GM19240 (cell line): Measurements from ENCODE around the gene ADIPOR2.
"Not testable (repeated sequence)": the region's sequence is repeated elsewhere in the genome, so short reads cannot be mapped to it uniquely, and the experiment has no call there.

Experiments
- DNase-seq: peaks from one replicate; pipeline ENCODE4 v3.0.0; 2011; ENCODE audit warnings: low spot score; ENCODE audit not compliant: insufficient read length

ADIPOR2 gene

DNA sequence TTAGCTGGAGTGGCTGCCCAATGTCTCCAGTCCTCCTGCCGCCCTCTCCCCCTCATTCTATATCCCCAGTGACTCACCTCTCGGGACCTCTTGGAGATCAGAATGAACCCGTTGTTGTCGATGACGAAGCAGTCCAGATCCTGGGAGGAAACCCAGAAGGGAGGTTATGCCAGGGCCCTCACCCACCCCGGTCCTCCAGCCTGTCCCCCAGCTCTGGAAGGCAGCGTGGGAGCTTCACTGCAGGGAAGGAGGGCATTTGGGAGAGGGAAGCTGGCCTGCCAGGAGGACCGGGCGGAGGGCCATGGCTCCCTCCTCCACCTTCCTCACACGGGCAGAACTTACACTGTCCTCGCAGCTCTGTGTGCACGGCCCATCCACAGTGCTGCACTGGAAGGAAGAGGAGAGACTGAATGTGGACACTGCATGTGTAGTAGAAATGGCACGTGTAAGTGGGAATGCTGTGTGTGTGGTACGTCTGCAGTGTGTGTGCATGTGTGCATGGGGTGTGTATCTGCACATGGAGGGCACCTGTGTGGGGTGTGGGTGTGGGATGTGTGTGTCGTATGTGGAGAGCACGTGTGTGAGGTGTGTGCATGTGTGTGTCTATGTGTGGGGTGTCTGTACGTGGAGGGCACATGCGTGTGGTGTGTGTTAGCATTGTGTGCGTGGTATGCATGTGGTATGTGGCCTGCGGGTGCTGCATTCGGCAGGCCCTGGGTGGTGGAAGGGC lies 119.5 kb downstream of the ADIPOR2 start:
- DNase-seq: no peak

DNA sequence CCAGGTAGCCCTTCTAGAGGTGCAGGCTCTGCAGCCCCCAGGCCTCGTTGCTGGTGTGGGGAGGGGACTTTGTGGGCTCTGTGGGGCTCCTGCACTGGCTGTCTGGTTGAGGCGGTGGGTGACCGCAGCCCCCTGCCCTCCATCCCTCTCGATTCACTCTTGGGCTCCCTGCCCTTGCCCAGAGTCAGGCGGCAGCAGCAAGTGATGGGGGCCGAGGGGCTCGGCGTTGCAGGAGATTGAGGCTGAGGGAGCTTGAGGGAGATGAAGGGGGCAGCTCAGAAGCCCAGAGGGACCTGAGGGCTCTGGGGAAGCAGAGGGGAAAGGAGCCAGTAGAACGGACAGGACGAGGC lies 120.0 kb downstream of the ADIPOR2 start:
- DNase-seq: no peak

DNA sequence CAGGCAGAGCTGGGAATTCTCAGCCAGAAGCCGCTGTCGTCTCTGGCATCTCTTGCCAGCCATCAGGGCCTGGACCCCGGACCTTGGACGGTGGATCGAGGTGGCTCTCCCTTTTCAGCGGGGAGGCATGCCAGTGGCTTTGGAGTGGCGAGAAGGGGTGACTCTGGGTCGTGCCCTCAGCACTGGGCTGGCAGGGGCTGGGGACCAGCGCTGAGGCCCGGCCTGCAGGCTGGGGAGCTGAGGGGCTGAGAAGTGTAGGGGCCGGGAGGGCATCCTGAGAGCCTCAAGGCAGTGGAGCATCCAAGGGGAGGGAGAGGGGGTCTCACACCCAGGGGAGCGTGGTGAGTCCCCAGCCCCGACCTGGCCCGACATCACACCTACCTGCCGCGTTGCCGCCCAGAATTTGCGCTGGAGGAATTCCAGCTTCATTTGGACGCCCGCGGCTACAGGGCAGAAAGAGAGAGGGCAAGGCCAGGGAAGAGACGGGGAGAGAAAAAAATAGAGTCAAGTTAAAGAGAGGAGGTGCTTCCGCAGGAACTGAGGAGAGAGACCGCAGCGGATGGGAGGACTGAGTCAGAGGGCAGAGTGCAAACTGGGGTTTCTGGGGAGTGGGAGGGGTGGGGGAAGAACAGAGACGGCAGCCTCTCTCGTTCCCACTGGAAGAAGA lies 120.5 kb downstream of the ADIPOR2 start:
- no peak for DNase-seq

DNA sequence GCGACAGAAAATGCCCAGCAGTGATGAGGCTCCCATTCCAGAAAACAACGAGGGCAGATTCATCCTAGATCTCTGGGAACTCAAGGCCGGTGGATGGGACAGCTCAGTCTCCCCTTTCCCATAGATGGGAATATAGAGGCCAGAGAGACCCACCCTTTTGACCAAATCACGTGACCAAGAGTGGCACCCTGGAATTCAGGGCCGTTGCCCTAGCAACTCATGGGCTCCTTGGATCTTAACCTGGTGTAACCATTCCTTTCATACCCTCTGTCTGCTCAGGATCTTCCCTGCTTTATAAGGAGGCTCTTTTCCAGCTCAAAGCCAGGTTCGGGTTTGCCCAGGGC lies 121.0 kb downstream of the ADIPOR2 start:
- no peak for DNase-seq

DNA sequence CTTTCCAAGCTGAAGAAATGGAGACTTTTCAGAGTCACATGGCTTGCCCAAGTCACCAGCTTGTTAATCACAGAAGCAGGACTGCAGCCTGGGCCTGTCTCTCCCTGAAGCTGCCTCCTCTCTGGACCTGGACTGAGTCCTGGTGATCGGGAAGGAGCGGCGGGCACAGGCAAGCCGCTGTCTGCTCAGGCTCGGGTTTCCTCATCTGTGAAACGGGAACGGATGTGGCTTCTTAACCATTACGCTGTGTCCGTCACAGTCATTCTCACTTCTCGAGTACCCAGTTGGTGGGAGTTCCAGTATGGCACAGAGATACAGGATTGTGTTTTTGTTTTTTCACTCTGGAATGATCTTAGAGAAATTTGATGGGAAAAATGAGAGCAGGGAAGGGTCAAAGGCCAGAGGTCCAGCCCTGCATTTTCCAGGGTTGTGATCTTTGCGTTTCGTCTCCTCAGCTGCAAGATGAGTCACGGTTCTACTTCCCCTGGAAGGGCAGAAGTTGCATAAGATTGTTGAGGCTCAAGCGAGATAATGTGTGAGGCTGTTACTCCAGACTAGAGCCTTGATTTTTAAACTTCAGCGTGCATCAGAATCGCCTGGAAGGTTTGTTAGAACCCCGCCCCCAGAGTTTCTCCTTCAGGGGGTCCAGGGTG lies 121.9 kb downstream of the ADIPOR2 start:
- no peak for DNase-seq

DNA sequence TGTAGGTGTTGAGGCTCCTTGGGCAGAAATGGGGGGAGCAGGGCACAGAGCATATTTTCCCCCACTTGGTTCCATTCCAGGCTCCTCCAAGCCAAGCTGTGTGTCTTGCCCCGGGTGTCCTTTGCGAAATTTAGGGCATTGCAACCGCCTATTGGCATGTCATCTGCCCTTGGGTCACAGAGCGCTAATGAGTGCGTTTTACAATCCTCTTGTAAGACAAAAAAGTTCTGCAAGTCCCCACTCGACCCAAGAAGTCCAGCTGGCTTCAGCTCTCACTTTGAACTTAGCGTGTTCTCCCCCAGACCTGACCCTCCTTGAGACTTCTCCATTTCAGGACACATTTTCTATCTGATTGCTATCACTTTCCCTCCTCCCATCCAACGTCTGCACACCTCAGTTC lies 123.4 kb downstream of the ADIPOR2 start:
- DNase-seq: no peak

DNA sequence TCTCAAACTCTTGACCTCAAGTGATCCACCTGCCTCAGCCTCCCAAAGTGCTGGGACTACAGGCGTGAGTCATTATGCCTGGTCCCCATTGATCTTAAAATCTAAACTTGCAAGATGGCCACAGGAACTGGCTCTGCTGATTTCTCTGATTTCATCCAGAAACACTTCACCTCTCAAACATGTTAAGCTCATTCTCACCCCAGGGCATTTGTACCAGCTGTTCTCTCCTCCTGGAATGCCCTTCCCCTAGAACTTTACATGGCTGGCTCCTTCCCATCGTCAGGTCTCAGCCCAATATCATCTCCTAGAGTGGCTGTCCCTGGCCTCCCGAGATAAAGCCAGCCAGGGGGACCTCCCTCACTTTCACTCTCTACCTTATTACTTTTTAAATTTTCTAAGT lies 124.2 kb downstream of the ADIPOR2 start:
- DNase-seq: no peak

DNA sequence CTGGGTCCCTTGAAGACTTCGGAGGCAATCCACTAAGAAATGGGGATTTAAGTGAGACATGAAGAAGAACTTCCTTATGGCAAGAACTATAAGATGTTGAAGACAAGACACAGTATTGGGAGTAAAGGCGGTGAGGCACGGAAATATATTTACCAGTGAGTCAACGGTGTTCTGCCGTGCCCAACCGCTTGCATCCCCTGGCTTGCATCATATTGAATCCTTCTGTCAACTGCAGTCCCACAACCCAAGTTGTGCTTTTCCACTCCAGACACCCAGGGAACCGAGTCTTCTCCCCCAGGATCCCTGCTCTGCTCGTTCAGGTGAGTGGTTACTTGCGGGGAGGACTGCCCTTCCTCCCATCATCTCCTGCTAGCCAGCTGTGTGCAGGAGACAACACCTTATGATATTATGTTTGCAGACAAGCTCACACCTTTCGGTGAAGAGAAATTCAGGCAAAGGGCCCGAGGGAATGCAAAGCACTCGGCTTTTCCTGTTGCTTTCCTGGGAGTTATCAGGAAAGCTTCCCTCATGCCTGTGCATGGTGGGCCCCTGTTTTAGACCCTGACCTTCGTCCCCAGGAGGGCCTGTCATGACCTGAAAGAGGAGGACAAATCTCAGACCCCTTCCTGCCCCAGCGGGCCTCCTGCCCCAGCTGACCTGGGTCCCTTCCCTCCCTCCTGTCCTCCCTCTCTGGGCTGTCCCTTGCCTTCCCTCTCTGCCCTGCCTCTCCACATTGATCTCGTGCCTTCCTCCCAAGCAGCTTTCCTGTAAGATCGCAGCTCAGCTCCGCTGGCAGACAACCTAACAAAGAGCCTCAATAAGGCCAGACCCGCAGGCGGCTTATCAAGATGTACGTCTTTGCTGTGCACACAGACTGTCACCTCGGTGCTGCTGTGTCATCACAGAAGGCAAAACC lies 125.2 kb downstream of the ADIPOR2 start:
- DNase-seq: no peak

DNA sequence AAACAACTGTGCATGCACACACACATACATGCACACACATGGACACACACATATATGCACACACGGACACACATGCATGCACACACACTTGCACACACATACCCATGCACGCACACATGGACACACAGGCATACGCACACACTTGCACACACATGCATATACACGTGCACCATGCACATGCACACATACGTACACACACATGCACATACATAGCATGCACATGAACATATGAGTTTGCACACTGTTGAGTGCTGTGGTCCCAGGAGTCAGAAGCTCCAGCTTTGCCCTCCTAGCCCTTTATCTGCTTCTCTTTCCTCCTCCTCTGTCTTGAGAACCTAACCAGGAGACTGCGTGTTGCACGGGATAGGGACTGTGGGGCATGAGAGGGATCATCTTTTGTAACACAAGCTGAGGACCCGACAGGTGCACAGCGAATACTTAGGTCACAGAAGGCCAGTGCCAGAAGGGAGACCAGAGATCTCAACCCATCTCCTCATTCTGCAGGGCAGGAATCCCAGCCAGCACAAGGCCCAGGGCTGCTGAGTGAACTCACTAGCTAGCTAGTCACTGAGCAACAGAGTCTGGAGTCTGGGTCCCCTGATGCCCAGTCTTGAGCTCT lies 126.0 kb downstream of the ADIPOR2 start:
- no peak for DNase-seq

DNA sequence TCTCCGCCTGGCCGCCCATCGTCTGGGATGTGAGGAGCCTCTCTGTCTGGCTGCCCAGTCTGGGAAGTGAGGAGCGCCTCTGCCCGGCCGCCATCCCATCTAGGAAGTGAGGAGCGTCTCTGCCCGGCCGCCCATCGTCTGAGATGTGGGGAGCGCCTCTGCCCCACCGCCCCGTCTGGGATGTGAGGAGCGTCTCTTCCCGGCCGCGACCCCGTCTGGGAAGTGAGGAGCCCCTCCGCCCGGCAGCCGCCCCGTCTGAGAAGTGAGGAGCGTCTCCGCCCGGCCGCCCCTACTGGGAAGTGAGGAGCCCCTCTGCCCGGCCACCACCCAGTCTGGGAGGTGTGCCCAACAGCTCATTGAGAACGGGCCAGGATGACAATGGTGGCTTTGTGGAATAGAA lies 127.1 kb downstream of the ADIPOR2 start:
- DNase-seq: not testable (repeated sequence)

DNA sequence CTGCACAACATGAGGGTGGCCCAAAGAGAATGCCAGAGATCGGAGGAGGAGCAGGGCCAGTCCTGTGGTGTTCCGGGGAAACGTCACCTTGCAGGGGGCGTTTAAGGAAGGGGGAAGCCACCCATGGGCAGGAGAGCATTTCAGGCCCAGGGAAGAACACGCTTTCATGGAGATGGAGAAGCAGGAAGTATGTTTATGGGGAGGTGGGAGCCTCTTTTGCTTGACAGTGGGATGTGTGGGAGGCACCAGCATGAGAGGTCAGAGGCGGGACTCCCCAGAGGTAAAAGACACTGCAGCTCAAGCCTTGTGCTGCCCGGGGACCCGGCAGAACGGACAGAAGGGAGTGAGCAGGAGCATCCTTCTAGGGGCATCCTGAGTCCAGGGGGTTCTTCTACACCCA lies 128.2 kb downstream of the ADIPOR2 start:
- DNase-seq: no peak

DNA sequence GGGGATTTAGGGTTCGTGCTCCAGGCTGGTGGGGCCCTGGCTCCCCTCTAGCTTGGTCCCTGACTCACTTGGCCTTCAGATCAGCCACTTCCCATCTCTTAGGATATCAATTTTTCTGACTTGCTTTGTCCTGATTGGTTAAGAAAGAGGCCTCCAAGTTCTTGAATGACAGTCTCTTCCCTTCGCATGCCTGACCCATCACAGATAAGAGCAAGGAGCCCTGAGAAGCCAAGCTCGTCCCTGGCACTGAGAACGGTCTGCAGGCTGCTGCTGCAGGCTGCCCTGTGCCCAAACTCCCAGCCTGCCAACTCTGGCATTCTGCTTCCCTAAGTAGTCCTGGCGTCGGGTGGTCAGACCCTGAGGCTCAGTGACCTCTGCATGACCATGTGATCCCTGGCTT lies 128.7 kb downstream of the ADIPOR2 start:
- no peak for DNase-seq

DNA sequence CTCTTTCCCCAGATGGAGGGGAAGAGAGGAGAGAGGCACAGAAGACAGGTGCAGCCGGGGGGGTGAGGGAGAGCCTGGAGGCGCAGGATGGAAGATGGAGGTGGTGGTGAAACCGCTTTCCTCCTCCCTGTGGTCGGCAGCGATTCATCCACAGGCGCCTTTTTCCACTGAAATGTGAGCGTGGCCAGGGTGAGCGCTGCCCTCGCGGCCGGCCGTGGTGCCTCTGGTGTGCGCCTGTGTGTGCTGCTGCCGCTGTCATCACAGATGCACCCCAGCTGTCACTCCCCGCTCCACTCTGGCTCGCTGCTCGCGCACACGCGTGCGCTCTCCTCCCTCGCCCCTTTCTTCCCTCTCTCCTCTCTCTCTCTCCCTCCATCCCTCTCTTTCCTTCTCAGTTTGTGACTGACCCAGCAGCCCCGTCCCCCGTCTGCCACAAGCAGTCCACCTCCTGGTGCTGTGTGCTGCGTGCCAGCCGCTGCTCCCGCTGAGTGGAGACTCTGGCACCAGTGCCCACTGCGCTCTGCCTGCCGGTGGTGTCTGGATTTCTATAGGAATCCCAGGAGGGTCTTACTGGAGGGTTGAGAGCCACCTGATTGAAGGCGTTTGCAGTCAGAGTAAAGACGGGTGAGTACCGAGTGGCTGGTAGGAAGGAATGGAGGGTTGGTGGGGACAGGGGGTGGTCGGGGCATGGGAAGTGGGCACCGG lies 129.5 kb downstream of the ADIPOR2 start, which contains the start of gene LRTM2:
Gene LRTM2, plus strand, starts transcription at position 375 of the 705 bp plus-strand sequence. CDS start 7,584 bp downstream, outside the sequence.
- no peak for DNase-seq

DNA sequence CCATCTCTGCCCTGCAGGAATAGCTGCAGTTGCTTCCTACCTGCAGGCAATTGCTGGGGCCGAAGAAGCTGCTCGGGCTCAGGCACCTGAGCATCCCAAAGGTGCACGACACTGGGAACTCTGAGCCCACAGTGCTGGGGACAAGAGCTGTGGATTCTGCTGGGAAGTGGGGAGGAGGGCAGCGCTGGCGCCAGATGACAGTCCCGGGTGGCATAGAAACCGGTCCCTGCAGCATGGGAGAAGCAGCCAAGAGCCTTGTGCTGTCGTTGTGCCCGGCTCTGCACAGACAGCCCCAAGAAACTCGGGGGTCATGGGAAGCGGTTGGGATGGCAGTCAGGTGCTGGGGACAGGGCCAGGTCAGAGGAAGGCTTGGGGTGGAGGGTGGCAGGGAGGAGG lies 130.0 kb downstream of the ADIPOR2 start:
- no peak for DNase-seq

DNA sequence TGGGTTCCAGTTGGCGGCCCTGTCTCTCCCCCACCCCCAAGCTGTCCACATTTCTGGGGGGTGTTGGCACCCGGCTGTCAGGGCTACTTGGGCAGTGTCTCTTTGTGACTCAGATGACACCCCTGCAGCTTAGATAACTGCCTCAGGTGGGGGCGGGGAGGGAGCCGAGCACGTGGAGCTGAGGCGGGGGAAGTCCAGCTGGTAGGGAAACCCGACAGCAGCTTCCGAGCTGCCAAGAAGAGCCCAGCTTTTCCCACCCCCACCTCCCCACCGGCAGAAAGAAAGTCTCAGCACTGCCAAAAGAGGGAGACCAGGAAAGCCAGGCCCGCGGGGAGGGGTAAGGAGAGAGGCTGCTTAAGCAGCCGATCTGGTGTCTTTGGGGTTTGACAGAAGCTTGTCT lies 130.9 kb downstream of the ADIPOR2 start:
- no peak for DNase-seq

DNA sequence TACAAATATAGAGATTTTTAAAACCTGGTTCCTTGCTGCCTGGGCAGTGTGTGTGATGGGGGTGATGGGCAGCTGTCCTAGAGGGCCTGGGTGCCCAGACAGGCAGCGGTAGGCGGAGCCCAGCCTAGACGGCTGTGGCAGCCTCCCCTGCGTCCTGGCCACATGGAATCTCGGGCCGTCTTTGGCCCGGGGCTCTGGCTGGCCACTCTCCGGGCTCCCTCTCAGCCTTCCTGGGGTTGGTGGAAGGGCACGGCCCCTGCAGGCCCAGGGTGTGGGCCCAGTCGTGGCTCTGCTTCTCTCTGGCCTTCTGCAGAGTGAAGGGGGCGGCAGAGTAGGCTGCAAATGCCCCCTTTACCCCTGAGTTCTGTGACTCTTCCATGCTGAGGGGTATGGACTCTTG lies 131.8 kb downstream of the ADIPOR2 start:
- no peak for DNase-seq

DNA sequence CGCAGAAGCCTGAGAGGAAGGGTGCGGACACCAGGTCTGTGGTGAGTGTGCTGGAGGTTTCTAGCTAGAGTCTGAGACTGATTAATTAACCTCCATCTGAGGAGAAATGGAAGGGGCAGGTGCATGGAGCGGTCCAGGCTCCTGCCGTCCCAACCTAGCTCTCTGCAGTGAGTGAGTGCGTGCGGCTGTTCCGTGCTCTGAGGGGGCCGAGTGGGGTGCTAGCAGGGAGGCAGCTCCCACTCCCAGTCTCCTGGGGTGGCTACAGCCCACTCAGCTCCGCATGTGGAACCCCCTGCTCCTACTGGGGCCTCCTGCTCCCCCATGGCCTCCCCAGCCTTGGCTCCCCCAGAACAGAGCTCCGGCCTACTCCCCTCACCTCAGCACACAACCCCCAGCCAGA lies 132.4 kb downstream of the ADIPOR2 start:
- DNase-seq: no peak

DNA sequence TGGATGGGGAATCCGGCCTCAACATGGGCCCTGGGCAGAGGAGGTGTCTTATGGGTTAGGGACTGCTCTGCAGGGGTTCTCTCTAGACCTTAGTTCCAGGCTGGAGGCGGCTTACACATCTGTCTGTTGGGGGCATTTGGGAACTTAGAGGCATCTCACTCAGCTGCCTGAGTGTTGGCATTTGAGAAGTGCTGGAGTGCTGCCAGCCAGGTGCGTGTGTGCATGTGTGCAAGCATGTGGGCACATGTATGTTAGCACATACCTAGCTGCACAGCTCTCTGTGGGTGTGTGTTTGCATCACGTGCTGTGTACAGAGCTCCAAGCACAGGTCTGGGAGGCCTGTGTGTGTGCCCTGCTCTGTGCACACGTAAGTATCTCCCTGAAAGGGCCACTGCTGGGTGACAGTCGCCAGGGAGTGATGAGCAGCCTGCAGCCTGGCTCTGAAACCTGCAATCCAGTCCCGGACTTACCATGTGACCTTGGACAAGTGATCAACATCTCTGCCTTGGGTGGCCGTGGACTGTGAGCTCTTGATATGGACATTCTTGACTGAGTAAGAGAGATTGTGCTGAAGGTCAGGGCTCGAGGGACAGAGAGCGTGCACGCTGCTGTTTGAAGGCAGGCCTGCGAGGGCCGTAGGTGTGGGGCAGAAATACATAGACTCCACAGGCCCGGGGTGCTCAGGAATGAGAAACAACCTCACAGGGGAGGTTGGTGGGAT lies 134.7 kb downstream of the ADIPOR2 start:
- DNase-seq: no peak

DNA sequence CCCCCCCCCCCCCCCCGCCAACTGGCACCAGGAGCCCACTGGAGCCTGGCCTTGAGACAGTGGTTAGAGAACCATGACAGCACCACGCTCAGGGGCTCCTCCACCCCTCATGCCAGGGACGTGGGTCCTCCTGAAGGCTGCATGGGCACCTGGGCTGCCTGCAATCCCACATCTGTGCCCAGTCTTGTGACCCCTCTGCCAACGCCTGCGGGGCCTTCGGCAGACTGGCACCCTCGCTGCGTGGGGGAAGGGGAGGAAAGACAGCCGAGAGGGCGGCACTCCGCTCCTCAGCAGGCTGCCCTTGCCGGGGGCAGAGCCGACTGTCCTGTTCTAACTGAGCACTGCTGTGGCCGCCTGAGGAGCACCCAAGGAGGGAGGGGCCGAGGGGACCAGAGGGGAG lies 135.5 kb downstream of the ADIPOR2 start:
- DNase-seq: no peak
